ENCODE results near the gene SPATA19. TPM values are rescaled to one million over a fixed set of nuclear protein-coding genes. Genes with fewer than 3 reads are reported as not detected.
A peak's percentile ranks its signal among the peaks of the same experiment; 100 is the strongest.

SPATA19 gene
- total and polyA plus RNA-seq, 2 of the 4 experiments (the other 2 are of a cell fraction), result not detected

GRCh38 chr11:133844217-133844616, 1.1 kb downstream of the SPATA19 start:
- peak overlapping the region; percentile 23 for H2AFZ ChIP-seq (replicated peaks; ENCODE audit: low read length, poor library complexity)
- H3K27me3 ChIP-seq (ENCODE audit: control insufficient read depth, insufficient read depth, low read length), result no peaks in the 10 kb centered on the region
- ATAC-seq (ENCODE audit: low read depth) (no peak), DNase-seq (no peak)
- no peak overlapping the region for H3K18ac ChIP-seq (ENCODE audit: low read depth, low read length)
- H3K4me2 ChIP-seq (ENCODE audit: low read depth, low read length), result no peak overlapping the region
- H3K23ac ChIP-seq (ENCODE audit: low read depth, low read length), result no peak overlapping the region
- H3K79me1 ChIP-seq (ENCODE audit: low read depth in 1 of 2, low read length in 2 of 2), result no peaks in the 10 kb centered on the region
- no peak overlapping the region for H3K9ac ChIP-seq (ENCODE audit: low read depth, low read length)
- H4K91ac ChIP-seq (ENCODE audit: insufficient read depth, low read depth, low read length), result no peak overlapping the region
- H2BK20ac ChIP-seq (ENCODE audit: low read depth, low read length), result no peak overlapping the region
- no peak overlapping the region for H4K8ac ChIP-seq (ENCODE audit: low read depth in 2 of 2, low read length in 2 of 2)
- H3K14ac ChIP-seq (replicated peaks; ENCODE audit: low read depth, low read length), result no peak overlapping the region
- intact Hi-C loops (cut with micrococcal nuclease) (no loop called here), dilution Hi-C loops (cut with HindIII; ENCODE audit: low sequenced_read_pairs, unreplicated experiment) (no loop called here), in situ Hi-C loops (cut with MboI; ENCODE audit: low sequenced_read_pairs) (no loop called here)
- no peaks in the 10 kb centered on the region for H3K9me1 ChIP-seq (ENCODE audit: insufficient read depth, low read length)
- H3K4ac ChIP-seq (ENCODE audit: low read depth, low read length), result no peak overlapping the region
- H3K9me3 ChIP-seq (ENCODE audit: control insufficient read depth, insufficient read depth, low read length), result peaks cover 32% of the 10 kb centered on the region
- no peaks in the 10 kb centered on the region for H3K36me3 ChIP-seq (ENCODE audit: control insufficient read depth, insufficient read depth, low read length)
- no peak overlapping the region for H3K4me3 ChIP-seq (ENCODE audit: insufficient read depth, low read depth, low read length)
- H2BK15ac ChIP-seq (ENCODE audit: low read depth, low read length), result no peak overlapping the region
- H3K4me1 ChIP-seq (ENCODE audit: control insufficient read depth, insufficient read depth, low read length), result no peaks in the 10 kb centered on the region
- no peak for TF ChIP-seq RCOR1 (IDR thresholded peaks at IDR 0.05; ENCODE audit: insufficient replicate concordance, low read length)
- H4K20me1 ChIP-seq (ENCODE audit: insufficient read depth, low read length), result no peaks in the 10 kb centered on the region
- POLR2A ChIA-PET (ENCODE audit: unreplicated experiment), result no interaction called here
- CTCF ChIA-PET, result no interaction called here
- no TSS peak for BruUV-seq (replicated peaks)
- WGBS, 2 experiments (ENCODE audit: extremely low coverage in 2 of 2, insufficient read length in 1 of 2), result 14% methylated on average over 1 of the region's 6 CpGs; no CpG with 5 or more reads in 1 of the 2 experiments
- H3K56ac ChIP-seq (ENCODE audit: extremely low read depth, insufficient read depth, low read length), result no peak overlapping the region
- no peak overlapping the region for H3K27ac ChIP-seq (ENCODE audit: insufficient read depth, low read length)
- no peak overlapping the region for H2BK5ac ChIP-seq (ENCODE audit: low read depth, low read length, poor library complexity, severe bottlenecking)
- H2BK120ac ChIP-seq (ENCODE audit: low read depth, low read length), result no peak overlapping the region
- H4K5ac ChIP-seq (ENCODE audit: low read depth, low read length), result no peak overlapping the region
- H2AK9ac ChIP-seq (replicated peaks; ENCODE audit: low read depth, low read length, poor library complexity), result no peak overlapping the region
- no peak overlapping the region for H2AK5ac ChIP-seq (ENCODE audit: low read depth, low read length)
